ENCODE measurements around the gene FOXN3.

DNA sequence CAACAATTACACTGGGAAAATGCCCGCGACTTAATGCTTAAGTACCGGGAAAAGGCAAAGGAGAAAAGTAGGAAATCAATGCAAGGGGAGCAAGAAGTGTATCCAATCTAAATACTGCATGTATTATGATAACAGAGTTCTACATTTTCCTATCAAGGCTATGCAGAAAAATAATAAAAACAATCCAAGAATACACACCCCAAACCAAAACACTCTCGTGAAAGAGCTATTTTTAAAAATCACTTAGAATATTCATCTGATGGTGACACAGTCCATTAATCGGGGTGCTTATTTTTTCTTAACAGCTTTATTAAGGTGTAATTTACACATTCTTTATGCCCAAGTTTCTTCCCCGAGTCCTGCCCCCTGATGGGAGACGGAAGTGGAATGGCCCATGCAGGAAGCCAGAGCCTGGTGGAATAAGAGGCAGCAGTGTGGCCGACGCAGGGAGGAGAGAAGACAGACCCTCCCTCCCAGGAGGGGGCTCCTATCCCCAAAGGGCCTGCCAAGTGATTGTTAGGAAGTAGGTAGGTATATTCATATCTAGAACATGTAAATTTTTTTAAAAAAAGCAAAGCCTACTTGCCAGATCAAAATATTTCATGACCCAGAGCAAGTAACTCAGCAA is 174.3 kb downstream of the FOXN3 start:
- TF ChIP-seq CTCF (IDR thresholded peaks at IDR 0.05) (no peak), POLR2A (IDR thresholded peaks at IDR 0.05) (no peak), POLR2AphosphoS5 (IDR thresholded peaks at IDR 0.05) (no peak), EP300 (IDR thresholded peaks at IDR 0.05; ENCODE audit: low read depth) (no peak)

Measured in transverse colon (tissue), 4 donors.